Liver (tissue), 3 donors: Measurements from ENCODE around the gene IRF2BP2.

Source experiments
- ATF3 ChIP-seq: IDR thresholded peaks from 2 replicates; pipeline ENCODE4 v1.6.1; 2016; ENCODE audit warnings: antibody characterized with exemption
- CTCF ChIP-seq: fragments of 150-350 bp; IDR thresholded peaks from 2 replicates; pipeline ENCODE4 v1.5.1; 2017; ENCODE audit warnings: improper control_type of control experiment, low read depth, low read length; ENCODE audit not compliant: missing input control
- EGR1 ChIP-seq, 2 donors: IDR thresholded peaks; 2 replicates each; pipeline ENCODE4 v1.6.1; 2016 to 2018; ENCODE audit warnings: antibody characterized with exemption in 2 of 2, low read depth in 2 of 2
- FOXA1 ChIP-seq: IDR thresholded peaks from 2 replicates; pipeline ENCODE4 v1.6.1; 2016; ENCODE audit warnings: antibody characterized with exemption
- GABPA ChIP-seq, 2 donors: IDR thresholded peaks in 1 of 2; conservative IDR thresholded peaks in 1 of 2; 2 replicates each; pipeline ENCODE4 v1.6.1; 2016; ENCODE audit warnings: antibody characterized with exemption in 2 of 2, mild to moderate bottlenecking in 1 of 2, moderate library complexity in 1 of 2
- HNF4A ChIP-seq, 2 donors: conservative IDR thresholded peaks; 2 replicates each; pipeline ENCODE4 v1.6.1; 2016; ENCODE audit warnings: antibody characterized with exemption in 2 of 2, mild to moderate bottlenecking in 2 of 2
- JUND ChIP-seq, 2 donors: IDR thresholded peaks; 2 replicates each; pipeline ENCODE4 v1.6.1; 2016; ENCODE audit warnings: antibody characterized with exemption in 2 of 2
- MAX ChIP-seq: IDR thresholded peaks from 2 replicates; pipeline ENCODE4 v1.6.1; 2016; ENCODE audit warnings: antibody characterized with exemption
- RAD21 ChIP-seq, 2 donors: IDR thresholded peaks; 2 replicates each; pipeline ENCODE4 v1.6.1; 2016; ENCODE audit warnings: antibody characterized with exemption in 2 of 2, mild to moderate bottlenecking in 2 of 2
- REST ChIP-seq: IDR thresholded peaks from 2 replicates; pipeline ENCODE4 v1.6.1; 2016; ENCODE audit warnings: antibody characterized with exemption, mild to moderate bottlenecking
- RXRA ChIP-seq, 2 donors: IDR thresholded peaks; 2 replicates each; pipeline ENCODE4 v1.6.1; 2017 to 2018; ENCODE audit warnings: antibody characterized with exemption in 2 of 2, mild to moderate bottlenecking in 1 of 2
- TAF1 ChIP-seq: conservative IDR thresholded peaks from 2 replicates; pipeline ENCODE4 v1.6.1; 2016; ENCODE audit warnings: antibody characterized with exemption, mild to moderate bottlenecking
- YY1 ChIP-seq: IDR thresholded peaks from 2 replicates; pipeline ENCODE4 v1.6.1; 2016; ENCODE audit warnings: antibody characterized with exemption, mild to moderate bottlenecking
- ZBTB33 ChIP-seq: IDR thresholded peaks from 2 replicates; pipeline ENCODE4 v1.6.1; 2016; ENCODE audit warnings: antibody characterized with exemption
- donor health status: healthy.
- donor health status: healthy.

- TF ChIP-seq GABPA (IDR thresholded peaks at IDR 0.05 in 1 of 2, conservative IDR thresholded peaks at IDR 0.05 in 1 of 2) (no peak), CTCF (no peak), TAF1 (peak; percentile 3), REST (no peak), MAX (no peak), ZBTB33 (peak; percentile 16), ATF3 (no peak), YY1 (peak; percentile 60), EGR1 (IDR thresholded peaks at IDR 0.05; ENCODE audit: low read depth in 2 of 2) (peak in 1 of 2 donors; percentile 28), FOXA1 (no peak), RXRA (IDR thresholded peaks at IDR 0.05) (peak in 1 of 2 donors; percentile 71), RAD21 (IDR thresholded peaks at IDR 0.05) (peak; percentile 31 to 44), HNF4A (conservative IDR thresholded peaks at IDR 0.05) (peak; percentile 46 to 61), JUND (IDR thresholded peaks at IDR 0.05) (peak in 1 of 2 donors; percentile 27)
Observed at GRCh38 chr1:234598974-234599616, 10.9 kb downstream of the IRF2BP2 start.
